Measurements from ENCODE around the gene GHR. TPM values are rescaled to one million over a fixed set of nuclear protein-coding genes. Genes with fewer than 3 reads are reported as not detected.

Gene GHR
- total and polyA plus RNA-seq, 2 of the 8 experiments (the other 6 are each of a cell fraction or from before 2014, with no cell fraction given), result 0.15 to 0.19 TPM

DNA sequence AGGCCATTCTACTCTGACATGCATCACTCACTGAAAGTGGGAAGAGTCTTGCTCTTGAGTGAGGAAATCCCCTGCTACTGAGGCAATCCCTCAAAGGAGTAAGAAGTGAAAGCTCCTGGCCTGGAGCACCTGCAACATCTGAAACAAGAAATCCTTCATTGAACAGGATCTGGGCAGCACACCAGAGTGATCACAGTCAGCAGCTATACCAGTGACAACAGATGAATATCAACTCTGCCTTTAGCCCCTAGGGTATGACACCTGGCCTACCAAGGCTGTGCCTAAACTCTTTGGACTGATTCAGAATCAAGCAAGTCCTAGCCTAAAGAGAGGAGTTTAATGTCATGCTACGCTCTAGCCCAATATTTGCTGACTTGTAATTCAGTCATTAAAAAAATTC, 177.2 kb downstream of the GHR start:
- H2BK15ac ChIP-seq (ENCODE audit: low read length), result no peak overlapping the region
- POLR2A ChIA-PET (ENCODE audit: partially characterized antibody), result interaction anchor here (1.1 kb wide), 1 partner anchor 145 kb away, joined by 5 read pairs; no protein-coding TSS in a partner anchor
- WGBS, 2 experiments (ENCODE audit: extremely low coverage in 1 of 2, insufficient coverage in 1 of 2, insufficient read length in 1 of 2, insufficient replicate concordance in 2 of 2, low coverage in 1 of 2, low lambda C conversion rate in 2 of 2, missing lambda C conversion rate in 1 of 2), result 93% methylated on average over 1 of the region's 1 CpG; no CpG with 5 or more reads in 1 of the 2 experiments

More for the DNA sequence above, 177.2 kb downstream of the GHR start:
- Histone ChIP-seq H3K4me3 (ENCODE audit: extremely low read depth in 1 of 4, insufficient read depth in 2 of 4, low read depth in 3 of 4, low read length in 4 of 4) (no peak overlapping the region), H2AK5ac (ENCODE audit: low read depth, low read length) (no peak overlapping the region), H3K4me2 (ENCODE audit: insufficient read depth in 1 of 2, low read depth in 2 of 2, low read length in 2 of 2) (no peak overlapping the region), H3K18ac (ENCODE audit: extremely low read depth, low read length) (no peak overlapping the region), H4K8ac (ENCODE audit: extremely low read depth, insufficient read depth, low read length) (no peak overlapping the region), H4K5ac (ENCODE audit: insufficient read length, low read depth, low read length) (no peak overlapping the region), H3K79me2 (ENCODE audit: control insufficient read depth in 1 of 2, insufficient read depth in 2 of 2, low read length in 2 of 2) (no peaks in the 10 kb centered on the region), H2BK120ac (replicated peaks; ENCODE audit: low read depth, low read length) (no peak overlapping the region), H3K36me3 (ENCODE audit: control insufficient read depth in 2 of 4, insufficient read depth in 4 of 4, low read length in 3 of 4) (no peaks in the 10 kb centered on the region), H4K20me1 (replicated peaks in 1 of 2; ENCODE audit: control insufficient read depth in 1 of 2, insufficient read depth in 2 of 2, low read length in 2 of 2) (no peaks in the 10 kb centered on the region), H3K4me1 (replicated peaks in 1 of 4; ENCODE audit: control insufficient read depth in 3 of 4, insufficient read depth in 4 of 4, low read length in 3 of 4) (no peaks in the 10 kb centered on the region), H2AFZ (ENCODE audit: low read length) (no peak overlapping the region), H2BK20ac (ENCODE audit: low read length) (no peak overlapping the region), H2BK12ac (ENCODE audit: low read depth, low read length) (no peak overlapping the region), H4K91ac (replicated peaks; ENCODE audit: insufficient read length, low read length) (no peak overlapping the region), H3K27me3 (replicated peaks in 1 of 4; ENCODE audit: control insufficient read depth in 3 of 4, extremely low read depth in 1 of 4, insufficient read depth in 3 of 4, low read length in 3 of 4) (no peaks in the 10 kb centered on the region), H3K9ac (replicated peaks in 1 of 4; ENCODE audit: extremely low read depth in 1 of 4, low read depth in 3 of 4, low read length in 3 of 4) (no peak overlapping the region), H3K9me3 (ENCODE audit: insufficient read depth in 2 of 2, low read depth in 1 of 2, low read length in 1 of 2) (no peaks in the 10 kb centered on the region), H3K23ac (ENCODE audit: insufficient read length) (no peak overlapping the region), H3K56ac (replicated peaks; ENCODE audit: insufficient read length, low read depth, low read length) (no peak overlapping the region), H3K79me1 (ENCODE audit: low read depth, low read length) (no peaks in the 10 kb centered on the region), H3K23me2 (ENCODE audit: low read depth, low read length) (no peaks in the 10 kb centered on the region), H3K14ac (ENCODE audit: insufficient read length) (no peak overlapping the region), H3K4ac (replicated peaks; ENCODE audit: insufficient read length, low read depth, low read length) (no peak overlapping the region), H3K27ac (ENCODE audit: low read depth, low read length) (no peak overlapping the region), H2BK5ac (ENCODE audit: low read depth, low read length) (no peak overlapping the region)
- no peak for DNase-seq (ENCODE audit: low read depth in 1 of 2, low spot score in 2 of 2)
- CTCF ChIA-PET (ENCODE audit: partially characterized antibody), result interaction anchor here (2.4 kb wide), 1 partner anchor 17 kb away, joined by 10 read pairs; no protein-coding TSS in a partner anchor
- FAIRE-seq, result no peak
- TF ChIP-seq TCF12 (IDR thresholded peaks at IDR 0.05; ENCODE audit: low read depth, low read length) (no peak), CHD2 (IDR thresholded peaks at IDR 0.05; ENCODE audit: low read length) (no peak), MAFK (IDR thresholded peaks at IDR 0.05; ENCODE audit: low read depth, low read length) (no peak), BCL11A (IDR thresholded peaks at IDR 0.05; ENCODE audit: low read depth in 2 of 2, low read length in 2 of 2) (no peak), RXRA (IDR thresholded peaks at IDR 0.05; ENCODE audit: insufficient read depth, low read depth, low read length) (no peak), HDAC2 (IDR thresholded peaks at IDR 0.05; ENCODE audit: borderline replicate concordance in 1 of 2, low read depth in 2 of 2, low read length in 2 of 2) (no peak), CBX5 (IDR thresholded peaks at IDR 0.05; ENCODE audit: low read depth, low read length) (no peak)

All from H1 (cell line).